GM03348 (cell line): ENCODE data around the gene HOXB5.

Source experiments
- DNase-seq: peaks from one replicate; pipeline ENCODE4 v3.0.0; 2012; ENCODE audit warnings: low spot score

The HOXB5 gene

GRCh38 chr17:48629411-48629759 is 35.8 kb upstream of the HOXB5 start:
- no peak for DNase-seq

- DNase-seq, result no peak
Measured at GRCh38 chr17:48628649-48629410, 35.3 kb upstream of the HOXB5 start.

- no peak for DNase-seq
Measured at GRCh38 chr17:48627623-48628521, 34.3 kb upstream of the HOXB5 start.

- DNase-seq, result no peak
Measured at GRCh38 chr17:48627118-48627597, 33.6 kb upstream of the HOXB5 start.

- DNase-seq, result peak; percentile 90
Measured at GRCh38 chr17:48626245-48627117, 32.9 kb upstream of the HOXB5 start, which contains the start of gene HOXB9. Gene HOXB9 (minus strand): TSS chr17:48626358. CDS start chr17:48626269, 89 bp downstream.

GRCh38 chr17:48625495-48626244 is 32.1 kb upstream of the HOXB5 start:
- DNase-seq, result peak; percentile 82

GRCh38 chr17:48624544-48625494 is 31.2 kb upstream of the HOXB5 start:
- peak; percentile 80 for DNase-seq

- DNase-seq, result no peak
Measured at GRCh38 chr17:48624118-48624517, 30.5 kb upstream of the HOXB5 start.

- DNase-seq, result no peak
Measured at GRCh38 chr17:48623583-48623982, 30.0 kb upstream of the HOXB5 start.

- DNase-seq, result no peak
Measured at GRCh38 chr17:48622857-48623256, 29.3 kb upstream of the HOXB5 start.

GRCh38 chr17:48621410-48622392 is 28.1 kb upstream of the HOXB5 start:
- DNase-seq, result no peak

- no peak for DNase-seq
Measured at GRCh38 chr17:48620461-48621139, 27.0 kb upstream of the HOXB5 start.

- DNase-seq, result no peak
Measured at GRCh38 chr17:48619826-48620449, 26.4 kb upstream of the HOXB5 start.

GRCh38 chr17:48618256-48618896 is 24.8 kb upstream of the HOXB5 start:
- DNase-seq, result peak; percentile 92

GRCh38 chr17:48617471-48618255 is 24.1 kb upstream of the HOXB5 start:
- no peak for DNase-seq

- DNase-seq, result no peak
Measured at GRCh38 chr17:48616717-48617470, 23.3 kb upstream of the HOXB5 start.
